ENCODE data around the gene TMEM208. TPM values are rescaled to one million over a fixed set of nuclear protein-coding genes. Genes with fewer than 3 reads are reported as not detected.

TMEM208 gene
- polyA plus RNA-seq, 3 donors, result 34.2 to 48.7 (median 45.8) TPM

DNA sequence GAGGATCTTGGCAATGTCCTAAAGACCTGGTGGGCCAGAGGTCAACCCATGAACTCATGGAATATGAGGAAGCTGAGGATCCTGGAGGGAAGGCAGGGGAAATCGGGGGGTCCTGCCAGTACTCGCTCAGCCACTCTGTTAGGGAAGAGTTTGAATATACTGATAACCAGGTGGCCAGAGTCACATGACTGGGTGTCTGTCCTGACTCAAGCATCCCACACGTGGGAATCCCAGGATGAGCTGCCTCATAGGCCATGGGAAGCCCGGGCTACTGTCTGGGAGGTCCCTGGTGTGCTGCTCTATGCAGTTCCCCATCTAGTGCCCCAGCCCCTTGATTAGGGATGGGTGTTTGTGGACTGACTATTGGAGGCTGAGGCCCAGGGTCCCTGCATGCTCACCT is 38.6 kb upstream of the TMEM208 start:
- no peak for DNase-seq (ENCODE audit: extremely low read depth in 1 of 11, low read depth in 9 of 11, low spot score in 4 of 11)

DNA sequence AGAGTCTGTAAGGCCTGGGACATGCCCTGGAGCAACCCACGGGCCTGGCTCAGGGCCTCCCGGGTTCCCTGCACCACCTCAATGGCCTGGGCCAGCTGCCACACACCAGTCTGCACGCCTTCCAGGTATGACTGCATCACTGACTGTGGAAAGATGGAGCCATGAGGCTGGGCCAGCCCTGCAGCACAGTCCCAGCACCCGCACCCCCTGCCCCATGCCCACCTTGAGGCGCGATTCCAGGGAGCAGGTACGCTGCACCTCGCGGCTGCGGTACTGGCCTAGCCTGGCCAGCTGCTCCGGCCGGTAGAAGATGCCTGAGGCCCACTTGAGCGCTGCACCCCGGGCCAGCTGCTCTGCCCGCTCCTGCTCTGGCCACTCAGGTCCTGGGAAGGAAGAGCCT is 38.1 kb upstream of the TMEM208 start:
- no peak for DNase-seq (ENCODE audit: extremely low read depth in 1 of 11, low read depth in 9 of 11, low spot score in 4 of 11)

DNA sequence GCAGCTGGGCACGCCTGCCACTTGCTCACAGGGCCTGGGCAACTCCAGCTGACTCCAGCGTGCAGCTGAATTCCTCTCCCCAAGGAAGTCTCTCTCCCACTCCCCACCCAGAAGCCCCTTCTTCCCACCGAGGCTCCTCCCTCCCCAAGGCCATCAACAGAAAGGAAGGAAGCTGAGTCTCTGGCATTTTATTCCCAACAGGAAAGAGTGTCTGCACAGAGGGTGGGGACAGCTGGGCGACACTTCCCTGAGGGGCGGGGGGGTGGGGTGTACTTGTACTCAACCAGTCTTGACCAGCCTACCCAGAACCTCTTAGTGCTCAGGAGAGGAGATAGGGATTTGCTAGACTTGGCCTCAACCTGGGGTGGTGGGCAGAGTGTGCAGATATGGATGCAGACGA is 36.9 kb upstream of the TMEM208 start, which contains the start of gene EXOC3L1:
Gene EXOC3L1, minus strand, starts transcription at position 96 of the 400 bp plus-strand sequence. CDS start 460 bp downstream, outside the sequence.
- DNase-seq (ENCODE audit: extremely low read depth in 1 of 11, low read depth in 9 of 11, low spot score in 4 of 11), result no peak

DNA sequence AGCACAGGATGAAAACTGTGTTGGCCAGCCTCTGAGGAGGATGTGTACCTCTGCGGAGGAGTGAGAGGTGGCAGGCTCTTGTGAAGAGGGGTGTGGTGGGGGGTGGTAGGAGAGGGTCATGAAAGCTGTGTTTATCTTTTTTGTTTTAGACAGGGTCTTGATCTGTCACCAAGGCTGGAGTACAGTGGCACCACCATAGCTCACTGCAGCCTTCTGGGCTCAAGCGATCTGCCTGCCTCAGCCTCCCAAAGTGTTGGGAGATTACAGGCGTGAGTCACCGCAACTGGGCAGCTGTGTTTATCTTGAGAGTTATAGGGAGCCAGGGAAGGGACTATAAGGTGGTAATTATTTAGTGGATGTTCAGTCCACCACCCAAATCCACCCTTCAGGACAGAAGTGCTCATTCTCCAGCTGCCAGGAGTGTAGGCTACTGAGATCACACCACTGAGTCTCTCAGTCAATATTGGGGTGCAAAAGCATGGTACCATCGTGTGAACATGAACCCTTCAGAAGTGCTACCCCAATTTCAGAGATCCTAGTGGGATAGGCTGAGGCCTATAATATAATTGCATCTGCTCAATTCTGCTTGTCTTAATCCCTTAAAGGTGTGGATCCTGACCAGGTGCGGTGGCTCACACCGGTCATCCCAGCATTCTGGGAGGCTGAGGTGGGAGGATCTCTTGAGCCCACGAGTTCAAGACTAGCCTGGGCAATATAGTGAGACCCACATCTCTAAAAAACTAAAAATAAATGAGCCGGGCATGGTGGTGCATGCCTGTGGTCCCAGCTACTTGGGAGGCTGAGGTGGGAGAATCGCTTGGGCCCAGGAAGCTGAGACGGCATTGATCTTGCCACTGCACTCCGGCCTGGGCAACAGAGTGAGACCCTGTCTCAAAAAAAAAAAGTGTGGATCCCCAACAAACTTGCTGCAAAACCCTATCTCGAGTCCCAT is 36.2 kb upstream of the TMEM208 start:
- DNase-seq (ENCODE audit: extremely low read depth in 1 of 11, low read depth in 9 of 11, low spot score in 4 of 11), result no peak

DNA sequence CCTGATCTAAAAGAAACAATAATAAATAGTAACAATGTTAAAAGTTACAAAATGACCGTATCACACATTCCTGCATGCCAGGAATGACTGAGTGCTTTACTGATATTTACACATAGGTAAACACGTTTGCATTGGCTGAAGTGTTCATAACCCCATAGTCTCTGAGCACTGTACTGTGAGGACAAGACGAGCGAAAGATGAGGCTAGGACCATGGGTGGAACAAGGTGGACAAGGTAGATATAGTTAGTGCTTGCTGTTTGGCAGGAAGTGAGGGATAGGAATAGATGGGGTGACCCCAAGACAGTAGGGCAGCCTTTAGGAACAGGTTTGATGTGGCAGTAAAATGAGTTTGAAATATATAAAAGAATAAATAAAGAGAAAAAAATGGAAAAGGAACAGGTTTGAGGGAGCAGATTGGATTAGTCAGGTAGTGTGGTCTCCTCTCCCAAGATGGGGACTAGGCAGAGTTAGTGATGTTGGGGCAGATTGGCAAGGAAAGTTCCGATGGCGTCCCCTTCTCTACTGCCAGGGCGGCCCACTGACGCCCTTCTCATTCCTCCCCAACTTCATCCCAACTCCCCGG is 35.4 kb upstream of the TMEM208 start:
- no peak for DNase-seq (ENCODE audit: extremely low read depth in 1 of 11, low read depth in 9 of 11, low spot score in 4 of 11)

DNA sequence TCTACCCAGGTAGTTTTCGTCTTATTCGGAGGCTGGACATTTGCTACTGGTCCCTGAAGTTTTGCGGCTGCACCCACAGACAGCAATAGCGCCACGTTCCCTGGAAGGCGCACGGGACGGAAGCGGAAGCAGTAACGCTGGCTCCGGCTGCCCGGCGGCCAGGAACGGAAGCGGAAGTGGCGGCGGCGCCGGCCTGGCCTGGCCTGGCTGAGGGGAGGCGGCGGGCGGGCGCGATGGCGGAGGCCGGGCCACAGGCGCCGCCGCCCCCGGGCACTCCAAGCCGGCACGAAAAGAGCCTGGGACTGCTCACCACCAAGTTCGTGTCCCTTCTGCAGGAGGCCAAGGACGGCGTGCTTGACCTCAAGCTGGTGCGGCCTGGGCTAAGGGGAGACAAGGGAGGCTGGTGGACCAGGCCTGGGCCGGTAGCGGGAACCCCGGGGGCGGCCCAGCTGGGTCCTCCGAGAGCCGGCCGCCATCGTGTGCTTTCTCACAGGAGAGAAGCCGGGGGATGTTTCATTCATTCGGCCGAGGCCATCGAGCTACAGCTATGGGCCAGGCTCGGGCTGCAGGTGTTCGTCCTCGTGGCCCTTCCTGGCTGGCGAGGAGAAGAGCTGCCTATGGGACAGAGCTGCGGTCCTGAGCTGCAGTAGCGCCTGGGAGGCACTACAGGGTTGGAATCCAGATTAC is 34.8 kb upstream of the TMEM208 start, which contains the start of gene E2F4:
Gene E2F4, plus strand, starts transcription at position 161 of the 687 bp plus-strand sequence. Its CDS starts 73 bp downstream, at position 234.
- peak in 10 of 11 donors; percentile 79 to 89 (median 84) for DNase-seq (ENCODE audit: extremely low read depth in 1 of 11, low read depth in 9 of 11, low spot score in 4 of 11)

DNA sequence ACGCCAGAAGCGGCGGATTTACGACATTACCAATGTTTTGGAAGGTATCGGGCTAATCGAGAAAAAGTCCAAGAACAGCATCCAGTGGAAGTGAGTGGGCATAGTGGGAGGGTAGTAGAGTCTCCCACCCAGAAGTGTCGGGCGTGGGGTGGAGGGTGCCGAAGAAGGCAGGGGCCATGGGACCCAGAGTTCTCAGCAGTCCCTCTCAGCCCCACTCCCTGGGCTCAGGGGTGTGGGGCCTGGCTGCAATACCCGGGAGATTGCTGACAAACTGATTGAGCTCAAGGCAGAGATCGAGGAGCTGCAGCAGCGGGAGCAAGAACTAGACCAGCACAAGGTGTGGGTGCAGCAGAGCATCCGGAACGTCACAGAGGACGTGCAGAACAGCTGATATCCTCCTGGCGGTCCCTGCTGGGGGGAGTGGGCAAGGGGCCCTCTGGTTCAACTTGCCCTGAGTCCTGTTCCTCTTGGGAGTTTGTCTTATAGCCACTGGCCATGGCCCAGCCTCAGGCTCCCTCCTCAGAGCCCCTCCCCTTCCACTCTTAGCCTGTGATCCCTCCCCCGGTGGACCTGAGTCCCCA is 34.1 kb upstream of the TMEM208 start:
- no peak for DNase-seq (ENCODE audit: extremely low read depth in 1 of 11, low read depth in 9 of 11, low spot score in 4 of 11)

DNA sequence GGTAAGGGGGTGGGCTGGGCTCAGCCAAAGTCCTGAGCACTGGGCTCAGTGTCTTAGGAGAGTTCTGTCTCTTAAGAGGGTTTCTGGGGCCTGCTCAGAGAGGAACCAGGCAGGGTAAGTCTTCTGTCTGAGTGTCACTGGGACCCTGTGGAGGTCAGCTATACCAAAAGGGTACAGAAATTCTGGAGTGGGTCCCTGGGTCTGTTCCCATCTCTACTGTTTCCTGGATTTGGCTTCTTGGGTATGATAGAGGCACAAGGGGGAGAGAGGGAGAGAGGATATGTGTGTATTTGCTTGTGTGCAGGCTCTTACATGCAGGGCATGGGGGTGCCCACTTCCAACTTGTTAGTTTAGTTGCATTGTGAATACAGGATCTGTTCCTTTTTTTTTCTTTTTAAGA is 33.4 kb upstream of the TMEM208 start:
- no peak for DNase-seq (ENCODE audit: extremely low read depth in 1 of 11, low read depth in 9 of 11, low spot score in 4 of 11)

DNA sequence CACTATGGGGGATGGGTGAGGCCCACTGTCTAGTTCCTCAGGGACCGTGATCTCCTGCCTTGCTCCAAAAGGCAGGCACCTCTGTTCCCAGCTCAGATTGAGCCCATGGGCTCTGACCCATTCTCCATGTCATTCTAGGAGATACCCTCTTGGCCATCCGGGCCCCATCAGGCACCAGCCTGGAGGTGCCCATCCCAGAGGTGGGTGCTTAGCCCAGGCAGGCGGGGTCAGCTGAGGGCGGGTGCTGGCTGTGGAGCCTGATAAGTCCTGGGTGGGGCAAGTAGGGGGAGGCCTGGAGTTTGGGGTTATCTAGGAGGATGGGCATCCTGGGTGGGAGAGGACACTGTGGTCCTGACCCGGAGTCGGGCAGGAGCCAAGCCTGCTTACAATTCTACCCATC is 32.7 kb upstream of the TMEM208 start:
- no peak for DNase-seq (ENCODE audit: extremely low read depth in 1 of 11, low read depth in 9 of 11, low spot score in 4 of 11)

DNA sequence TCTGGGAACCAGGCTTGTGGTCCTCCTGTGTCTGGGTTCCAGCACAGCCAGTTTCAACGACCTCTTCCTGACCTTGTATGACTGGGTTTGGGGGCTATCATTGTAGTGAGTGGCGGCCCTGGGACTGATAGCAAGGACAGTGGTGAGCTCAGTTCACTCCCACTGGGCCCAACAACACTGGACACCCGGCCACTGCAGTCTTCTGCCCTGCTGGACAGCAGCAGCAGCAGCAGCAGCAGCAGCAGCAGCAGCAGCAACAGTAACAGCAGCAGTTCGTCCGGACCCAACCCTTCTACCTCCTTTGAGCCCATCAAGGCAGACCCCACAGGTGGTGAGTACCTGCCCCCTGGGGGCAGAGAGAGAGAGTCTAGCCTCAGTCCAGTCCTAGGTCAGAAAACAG is 31.3 kb upstream of the TMEM208 start:
- DNase-seq (ENCODE audit: extremely low read depth in 1 of 11, low read depth in 9 of 11, low spot score in 4 of 11), result no peak

DNA sequence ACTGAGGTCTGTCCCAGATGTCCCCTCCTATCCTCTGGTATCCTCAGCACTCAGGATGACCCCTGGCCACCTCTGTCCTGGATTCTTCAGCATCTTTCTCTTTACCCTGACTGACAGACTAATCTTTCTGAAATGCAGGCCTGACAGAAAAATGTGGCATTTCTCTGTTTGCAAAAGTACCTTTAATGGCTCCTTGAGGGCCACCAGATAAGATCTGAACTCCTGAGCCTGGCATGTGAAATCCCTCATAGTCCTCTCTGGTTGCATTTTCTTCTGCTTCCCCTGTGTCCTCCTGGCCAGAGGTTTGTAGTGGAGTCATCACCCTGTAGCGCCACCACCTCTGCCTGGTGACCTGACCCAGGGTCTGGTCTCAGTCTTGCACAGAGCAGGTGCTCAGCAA is 30.0 kb upstream of the TMEM208 start:
- no peak for DNase-seq (ENCODE audit: extremely low read depth in 1 of 11, low read depth in 9 of 11, low spot score in 4 of 11)

DNA sequence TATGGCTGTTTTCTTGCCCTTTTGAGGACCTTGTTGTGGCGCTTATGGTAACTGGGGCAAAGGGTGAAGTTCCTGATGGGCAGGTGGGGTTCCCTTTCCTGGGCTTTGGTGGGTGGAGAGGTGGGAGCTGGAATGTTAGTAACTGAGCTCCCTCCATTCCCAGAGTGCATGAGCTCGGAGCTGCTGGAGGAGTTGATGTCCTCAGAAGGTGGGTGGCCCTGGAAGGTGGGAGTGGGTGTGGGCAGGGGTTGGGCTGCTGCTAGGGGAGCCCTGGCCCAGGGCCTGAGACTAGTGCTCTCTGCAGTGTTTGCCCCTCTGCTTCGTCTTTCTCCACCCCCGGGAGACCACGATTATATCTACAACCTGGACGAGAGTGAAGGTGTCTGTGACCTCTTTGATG is 29.2 kb upstream of the TMEM208 start:
- DNase-seq (ENCODE audit: extremely low read depth in 1 of 11, low read depth in 9 of 11, low spot score in 4 of 11), result no peak

DNA sequence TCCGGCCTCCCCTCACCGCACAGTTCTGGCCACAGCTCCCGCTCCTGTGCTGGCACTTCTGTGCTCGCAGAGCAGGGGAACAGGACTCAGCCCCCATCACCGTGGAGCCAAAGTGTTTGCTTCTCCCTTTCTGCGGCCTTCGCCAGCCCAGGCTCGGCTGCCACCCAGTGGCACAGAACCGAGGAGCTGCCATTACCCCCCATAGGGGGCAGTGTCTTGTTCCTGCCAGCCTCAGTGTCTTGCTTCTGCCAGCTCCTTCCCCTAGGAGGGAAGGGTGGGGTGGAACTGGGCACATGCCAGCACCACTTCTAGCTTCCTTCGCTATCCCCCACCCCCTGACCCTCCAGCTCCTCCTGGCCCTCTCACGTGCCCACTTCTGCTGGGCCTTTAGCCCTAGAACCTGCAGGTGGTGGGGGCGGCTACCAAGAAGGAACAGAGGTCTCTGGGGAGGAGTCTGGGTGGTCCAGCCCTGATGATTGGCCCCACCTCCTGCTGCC is 28.6 kb upstream of the TMEM208 start:
- no peak for DNase-seq (ENCODE audit: extremely low read depth in 1 of 11, low read depth in 9 of 11, low spot score in 4 of 11)

DNA sequence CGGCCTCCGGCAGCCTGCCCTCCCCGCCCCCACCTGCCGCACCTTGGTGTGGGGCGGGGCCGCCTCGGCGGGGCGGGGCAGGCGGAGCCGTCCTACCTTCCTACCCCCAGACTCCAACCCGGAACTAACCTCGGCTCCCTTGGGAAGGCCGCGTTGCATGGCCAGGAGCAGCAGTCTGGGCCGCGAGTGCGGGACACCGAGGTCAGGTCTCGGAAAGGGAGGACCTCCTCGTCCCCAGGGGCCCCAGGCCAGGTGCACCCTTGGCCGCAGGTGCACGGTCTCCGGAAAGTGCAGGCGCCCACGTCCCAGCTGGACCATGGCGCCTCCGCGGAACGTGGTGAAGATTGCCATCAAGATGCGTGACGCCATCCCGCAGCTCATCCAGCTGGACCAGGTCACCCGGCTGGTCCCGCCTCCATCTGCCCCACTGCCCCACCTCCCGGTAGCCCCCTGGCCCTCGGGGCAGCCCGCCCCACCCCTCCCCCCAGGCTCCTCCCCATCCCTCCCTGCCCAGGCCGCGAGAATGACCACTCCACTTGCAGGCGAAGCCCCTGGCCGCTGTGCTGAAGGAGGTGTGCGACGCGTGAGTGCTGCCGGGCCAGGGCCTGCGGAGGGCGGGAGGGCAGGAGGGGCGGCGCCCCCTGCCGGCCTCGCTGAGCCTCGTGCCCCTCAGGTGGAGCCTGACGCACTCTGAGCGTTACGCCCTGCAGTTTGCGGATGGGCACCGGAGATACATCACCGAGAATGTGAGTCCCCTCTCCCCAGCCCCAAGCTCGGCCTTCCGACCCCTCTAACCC is 27.7 kb upstream of the TMEM208 start, which contains the start of gene ELMO3:
Gene ELMO3, plus strand, starts transcription at position 121 of the 797 bp plus-strand sequence. Its CDS starts 196 bp downstream, at position 317.
- no peak for DNase-seq (ENCODE audit: extremely low read depth in 1 of 11, low read depth in 9 of 11, low spot score in 4 of 11)

DNA sequence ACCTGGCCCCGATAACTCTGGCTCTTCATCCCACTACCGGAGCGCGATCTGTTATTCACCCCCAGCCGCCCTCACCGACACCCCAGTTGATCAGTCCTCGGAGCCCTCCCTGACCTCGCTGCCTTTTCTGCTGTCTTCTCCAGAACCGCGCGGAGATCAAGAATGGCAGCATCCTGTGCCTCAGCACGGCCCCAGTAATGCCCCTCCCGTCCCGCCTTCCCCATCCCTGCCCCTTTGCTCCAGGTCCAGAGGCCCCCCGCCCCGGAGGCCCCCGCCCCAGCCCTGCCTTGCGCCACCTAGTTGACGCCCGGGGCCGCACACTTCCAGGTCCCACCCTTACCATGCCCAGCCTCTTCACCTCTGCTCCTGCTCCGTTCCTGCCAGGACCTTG is 27.1 kb upstream of the TMEM208 start:
- DNase-seq (ENCODE audit: extremely low read depth in 1 of 11, low read depth in 9 of 11, low spot score in 4 of 11), result no peak

DNA sequence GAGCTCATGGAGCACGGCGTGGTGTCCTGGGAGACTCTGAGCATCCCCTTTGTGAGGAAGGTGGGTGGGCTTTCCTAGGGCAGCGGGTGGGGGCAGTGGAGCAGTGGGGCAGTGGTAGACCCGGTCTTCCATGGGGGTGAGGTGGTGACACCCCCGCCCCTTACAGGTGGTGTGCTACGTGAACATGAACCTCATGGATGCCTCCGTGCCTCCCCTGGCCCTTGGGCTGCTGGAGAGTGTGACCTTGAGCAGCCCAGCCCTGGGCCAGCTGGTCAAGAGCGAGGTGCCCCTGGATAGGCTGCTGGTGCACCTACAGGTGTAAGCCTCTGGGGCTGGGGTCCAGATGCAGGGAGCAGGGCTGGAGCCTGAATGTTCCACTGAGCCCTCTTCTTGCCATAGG is 26.4 kb upstream of the TMEM208 start:
- DNase-seq (ENCODE audit: extremely low read depth in 1 of 11, low read depth in 9 of 11, low spot score in 4 of 11), result no peak

DNA sequence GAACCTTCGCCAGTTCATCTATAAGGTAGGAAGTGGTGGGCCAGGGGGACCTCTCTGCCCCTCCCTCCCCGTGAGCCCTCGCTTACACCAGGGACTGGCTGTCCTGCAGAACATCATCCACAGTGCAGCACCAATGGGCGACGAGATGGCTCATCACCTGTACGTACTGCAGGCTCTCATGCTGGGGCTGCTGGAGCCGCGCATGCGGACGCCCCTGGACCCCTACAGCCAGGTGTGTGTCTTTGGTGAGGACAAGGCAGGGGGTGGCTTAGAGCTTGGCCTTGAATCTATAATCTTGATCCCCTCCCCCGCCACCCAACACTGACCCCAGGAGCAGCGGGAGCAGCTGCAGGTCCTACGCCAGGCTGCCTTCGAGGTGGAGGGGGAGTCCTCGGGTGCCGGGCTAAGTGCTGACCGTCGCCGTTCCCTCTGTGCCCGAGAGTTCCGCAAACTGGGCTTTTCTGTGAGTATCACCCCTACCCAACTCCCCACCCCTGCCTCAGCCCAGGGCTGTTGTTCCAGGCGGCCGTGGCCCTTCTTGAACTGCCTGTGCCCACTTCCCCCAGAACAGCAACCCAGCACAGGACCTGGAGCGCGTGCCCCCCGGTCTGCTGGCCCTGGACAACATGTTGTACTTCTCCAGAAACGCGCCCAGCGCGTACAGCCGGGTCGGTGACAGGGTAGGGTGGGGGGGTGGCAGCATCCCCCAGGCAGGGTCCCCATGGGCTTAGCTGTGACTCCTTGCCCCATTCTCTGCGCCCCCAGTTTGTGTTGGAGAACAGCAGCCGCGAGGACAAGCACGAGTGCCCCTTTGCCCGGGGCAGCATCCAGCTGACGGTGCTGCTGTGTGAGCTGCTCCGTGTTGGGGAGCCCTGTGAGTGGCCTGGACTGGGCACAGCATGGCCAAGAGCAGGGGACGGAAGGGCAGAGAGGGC is 25.3 kb upstream of the TMEM208 start:
- DNase-seq (ENCODE audit: extremely low read depth in 1 of 11, low read depth in 9 of 11, low spot score in 4 of 11), result no peak
